Sciatic nerve (tissue), 2 donors: ENCODE results near the gene AUTS2. TPM values are rescaled to one million over a fixed set of nuclear protein-coding genes. Genes with fewer than 3 reads are reported as not detected.

ENCODE experiments used
- ATAC-seq: fragments of 200-7000 bp; cut with Tn5 transposase; one replicate; pipeline ENCODE4 v1.9.1; 2020; ENCODE audit warnings: mild to moderate bottlenecking, moderate library complexity
- DNase-seq: peaks from one replicate; pipeline ENCODE4 v3.0.0-alpha.2; 2020; ENCODE audit warnings: low spot score
- intact Hi-C: fragments of 100-400 bp; cut with DNase I; formaldehyde crosslinking; loops from one replicate; pipeline ENCODE4 v1.14.2; 2022
- total RNA-seq: library from RNA; stranded (reverse); fragmentation: NEBNext Ultra II Directional; extraction: Animal tissue kit (Norgen Biotek cat#: 25700); gene quantifications from one replicate; pipeline ENCODE4 v1.2.1, GENCODE V29; 2021
- donor health status: DM: no; HTN: no; CAD: no.
- donor health status: DM: no; HTN: no; CAD: no.

Gene AUTS2
- total RNA-seq, 1 donor from 2014 or later: 129 TPM

DNA sequence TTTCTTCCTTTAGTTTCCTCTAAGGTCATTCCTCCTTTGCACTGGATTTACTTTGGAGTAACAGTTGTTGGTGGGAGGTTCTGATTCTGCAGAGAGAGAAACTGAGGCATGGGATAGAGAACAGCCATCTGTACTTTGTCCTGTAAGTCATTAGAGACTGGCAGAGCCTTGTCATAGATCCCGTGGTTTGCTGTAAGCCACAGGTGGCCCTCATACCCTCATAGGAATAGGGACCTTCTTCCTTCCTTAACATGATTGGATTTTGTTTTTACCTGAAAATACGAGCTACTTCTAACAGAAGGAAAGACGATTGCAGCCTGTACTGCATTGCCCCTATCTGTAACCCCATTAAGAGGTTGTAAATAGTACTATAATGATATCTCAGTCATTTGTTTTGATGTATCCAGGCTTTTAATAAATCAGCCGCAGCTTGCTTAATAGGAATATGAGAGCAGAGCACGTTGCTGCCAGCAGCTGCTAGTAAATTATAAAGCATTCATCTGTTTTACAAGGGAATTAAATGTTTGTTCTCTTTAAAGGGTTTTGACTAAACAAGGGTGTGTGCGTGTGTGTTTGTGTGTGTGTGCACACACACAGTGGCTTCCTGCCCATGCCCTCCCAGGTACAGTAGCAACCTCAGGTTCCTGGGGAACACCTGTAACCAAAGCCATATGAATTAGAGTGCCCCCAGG is 249.8 kb downstream of the AUTS2 start:
- intact Hi-C loops: no loop called here
- DNase-seq (no peak), ATAC-seq (no peak)

DNA sequence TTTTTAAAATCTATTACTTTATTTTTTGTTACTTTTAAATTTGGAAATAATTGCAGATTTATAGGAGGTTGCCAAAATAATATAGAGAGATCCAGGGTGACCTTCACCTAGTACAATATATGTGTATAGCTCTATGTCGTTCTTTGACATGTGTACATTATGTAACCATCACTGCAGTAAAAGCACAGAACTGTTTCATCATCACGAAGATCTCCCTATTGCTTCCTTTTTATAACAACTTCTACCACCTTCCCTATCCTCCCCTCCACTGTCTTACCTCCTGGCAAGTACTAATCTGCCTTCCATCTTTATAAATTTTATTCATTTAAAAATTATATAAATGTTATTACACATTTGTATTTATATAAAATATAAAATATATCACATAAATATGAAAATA is 251.0 kb downstream of the AUTS2 start:
- intact Hi-C loops: no loop called here
- no peak for DNase-seq
- no peak for ATAC-seq

DNA sequence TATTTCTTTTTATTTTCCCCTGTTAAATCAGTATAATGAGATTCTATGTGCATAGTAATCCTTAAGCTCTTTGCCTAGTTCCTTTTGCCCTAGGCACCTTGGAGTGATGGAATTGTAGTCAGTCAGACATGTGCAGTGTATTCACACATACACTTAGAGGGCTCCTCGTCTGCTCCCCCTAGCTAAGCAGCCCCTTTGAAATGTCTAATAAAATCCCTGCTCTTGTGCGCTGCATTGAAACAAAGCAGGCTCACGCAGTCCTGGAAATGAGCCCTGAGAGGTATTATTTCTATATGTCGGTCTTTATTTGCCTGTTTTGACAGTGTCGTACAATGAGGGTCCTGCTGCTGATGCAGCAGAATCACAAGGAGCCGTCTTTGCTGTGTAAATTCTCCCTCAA is 258.7 kb downstream of the AUTS2 start:
- intact Hi-C loops: no loop called here
- no peak for ATAC-seq
- DNase-seq: no peak

DNA sequence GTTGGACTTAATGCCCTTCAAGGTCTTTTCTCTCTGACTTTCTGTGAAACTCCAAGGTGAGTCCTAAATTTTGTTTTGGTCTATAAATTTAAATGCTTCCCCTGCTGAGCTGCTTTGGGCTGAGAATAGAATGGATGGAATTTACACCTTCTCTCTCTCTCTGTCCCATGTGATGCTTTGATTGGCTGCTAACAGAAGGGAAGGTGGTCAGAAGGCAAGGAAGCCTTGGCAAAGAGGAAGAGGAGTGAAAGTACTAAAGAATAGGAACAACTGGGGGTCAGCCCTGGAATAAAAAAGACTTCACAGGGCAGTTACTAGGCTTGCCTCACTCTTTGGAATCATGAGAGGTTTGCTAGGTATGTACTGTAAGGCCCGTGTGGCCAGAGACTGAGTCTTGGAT is 260.2 kb downstream of the AUTS2 start:
- intact Hi-C loops: no loop called here
- DNase-seq: no peak
- ATAC-seq: no peak

DNA sequence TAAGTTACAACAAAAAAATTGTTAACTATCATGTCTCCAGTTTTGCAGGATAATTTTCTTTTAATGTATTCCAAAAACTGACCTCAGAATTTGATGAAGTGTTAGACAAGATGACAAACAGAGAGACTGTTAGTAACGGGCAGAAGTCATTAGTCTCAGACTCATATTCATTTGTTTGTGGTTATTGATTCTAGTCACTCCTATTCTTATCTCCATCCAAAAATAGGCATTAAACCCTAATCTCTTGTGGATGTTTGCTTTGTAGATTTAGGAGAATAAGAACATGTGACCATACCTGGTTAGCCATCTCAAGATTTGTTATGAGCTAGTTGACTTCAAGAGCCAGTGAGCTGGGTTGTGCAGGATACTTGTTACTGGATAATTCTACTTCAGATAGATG is 261.1 kb downstream of the AUTS2 start:
- ATAC-seq: no peak
- no peak for DNase-seq
- intact Hi-C loops: no loop called here

DNA sequence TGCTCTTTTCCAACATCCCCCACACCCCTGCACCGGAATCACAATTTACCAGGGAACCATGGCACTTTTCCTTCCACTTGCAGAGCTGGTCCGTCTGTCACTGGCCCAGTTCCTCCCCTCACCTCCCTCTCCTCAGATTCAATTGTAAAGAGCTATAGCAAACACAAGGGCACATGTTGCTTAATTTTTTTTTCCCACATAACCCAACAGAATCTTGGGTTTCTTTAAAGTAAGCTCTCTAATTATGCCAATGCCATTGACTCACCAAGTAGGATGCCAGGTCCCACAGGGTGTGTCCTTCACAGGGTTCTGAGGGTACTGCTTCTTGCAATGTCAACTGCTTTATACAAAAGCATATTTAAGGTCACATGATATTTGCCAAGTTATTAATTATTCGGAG is 262.2 kb downstream of the AUTS2 start:
- ATAC-seq (no peak), DNase-seq (no peak)
- intact Hi-C loops: no loop called here

DNA sequence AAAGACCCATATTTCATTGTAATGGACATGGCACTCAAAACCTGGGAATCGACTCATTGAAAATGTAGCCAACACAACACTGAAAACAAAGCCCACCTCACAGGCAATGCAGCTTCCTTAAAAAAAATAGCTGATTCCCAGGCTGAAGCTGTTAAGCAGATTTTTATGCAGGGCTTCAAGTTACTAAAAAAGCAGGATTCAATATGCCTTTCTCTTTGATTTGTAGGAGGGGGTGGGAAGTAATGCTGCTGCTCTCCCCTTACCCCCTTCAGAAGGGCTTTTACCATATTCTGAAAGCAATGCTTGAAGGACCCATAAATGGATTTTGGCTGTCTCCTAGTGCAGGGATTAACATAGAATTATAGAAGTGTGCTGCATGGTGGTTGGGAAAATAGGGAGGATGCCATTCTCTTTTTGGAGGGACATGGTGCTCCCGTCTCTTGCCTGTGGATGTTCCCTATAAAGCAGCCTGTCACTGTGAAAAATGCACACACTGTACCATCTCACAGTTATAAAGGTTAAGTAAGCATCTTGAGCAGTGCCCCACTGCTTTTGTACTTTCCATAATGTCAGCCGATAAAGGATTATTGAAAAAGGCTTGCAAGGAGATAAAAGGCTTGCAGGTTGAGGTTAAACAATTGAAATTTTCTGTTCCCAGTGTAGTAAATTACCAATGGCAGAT is 262.8 kb downstream of the AUTS2 start:
- intact Hi-C loops: no loop called here
- ATAC-seq (no peak), DNase-seq (no peak)

DNA sequence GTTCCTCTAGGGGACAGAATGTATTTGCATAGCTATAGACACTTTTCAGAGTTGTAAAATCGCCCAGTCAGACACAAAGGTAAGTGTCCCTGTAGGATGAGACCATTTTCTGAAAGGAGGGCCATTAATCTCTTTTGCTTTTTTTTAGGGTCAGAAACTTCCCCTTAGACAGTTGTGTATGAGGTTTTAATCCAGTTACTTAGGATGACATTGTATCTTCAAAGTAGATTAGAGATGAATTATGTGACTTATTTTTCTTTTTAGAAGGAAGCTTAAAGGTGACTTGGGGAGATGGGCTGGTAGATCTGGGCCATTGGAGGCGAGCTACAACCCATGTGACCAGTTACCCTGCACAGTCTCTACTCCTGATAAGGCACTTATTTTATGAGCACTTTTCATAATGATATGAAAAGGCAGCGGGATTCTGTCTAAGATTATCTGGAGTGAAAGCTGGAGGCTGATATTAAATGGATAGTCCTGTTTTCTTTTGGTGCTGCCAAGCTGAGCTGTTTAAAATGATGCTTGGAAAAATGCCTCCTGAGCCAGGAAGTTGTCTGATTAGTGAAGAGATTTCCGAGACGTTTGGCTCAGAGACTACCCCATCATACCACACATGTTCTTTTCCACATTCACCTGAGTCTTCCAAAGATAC is 264.3 kb downstream of the AUTS2 start:
- ATAC-seq: no peak
- intact Hi-C loops: no loop called here
- no peak for DNase-seq

DNA sequence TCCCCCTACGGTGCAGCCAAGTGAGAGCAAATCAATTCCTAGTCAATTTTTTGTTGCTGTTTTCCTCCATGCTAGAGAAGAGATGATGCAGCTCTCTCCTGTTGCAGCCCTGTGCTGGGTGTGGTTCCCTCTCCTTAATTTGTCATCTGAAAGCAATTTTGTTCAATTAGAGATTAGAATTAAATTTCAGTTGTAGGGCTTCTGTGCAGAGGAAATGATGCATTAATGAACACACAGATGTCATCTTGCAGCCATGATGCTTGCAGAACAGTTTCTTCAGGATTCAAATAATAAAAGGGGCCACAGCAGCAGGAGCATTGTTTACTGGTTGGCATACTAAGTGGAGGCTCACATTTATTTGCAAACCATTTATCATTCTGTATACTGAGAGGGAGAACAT is 266.0 kb downstream of the AUTS2 start:
- no peak for ATAC-seq
- intact Hi-C loops: no loop called here
- DNase-seq: no peak

DNA sequence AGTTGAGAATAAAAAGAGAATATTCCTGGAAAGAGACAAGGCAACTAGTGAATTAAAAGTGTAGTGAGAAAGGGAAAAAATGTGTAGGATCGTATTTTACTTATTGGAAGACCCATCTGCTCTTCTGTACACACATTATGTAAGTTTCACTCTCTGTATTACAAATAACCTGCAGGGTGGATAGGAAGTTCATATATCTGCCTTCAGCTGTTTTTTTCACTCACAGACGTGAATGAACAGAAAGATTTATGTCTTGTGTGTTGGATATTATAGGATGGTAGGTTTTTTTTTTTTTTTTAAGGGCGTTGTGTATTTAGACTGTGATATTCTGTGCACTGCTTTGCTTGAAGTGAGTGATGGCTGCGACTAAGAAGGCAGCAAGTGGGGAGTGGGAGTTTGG is 266.5 kb downstream of the AUTS2 start:
- DNase-seq (no peak), ATAC-seq (no peak)
- intact Hi-C loops: no loop called here

DNA sequence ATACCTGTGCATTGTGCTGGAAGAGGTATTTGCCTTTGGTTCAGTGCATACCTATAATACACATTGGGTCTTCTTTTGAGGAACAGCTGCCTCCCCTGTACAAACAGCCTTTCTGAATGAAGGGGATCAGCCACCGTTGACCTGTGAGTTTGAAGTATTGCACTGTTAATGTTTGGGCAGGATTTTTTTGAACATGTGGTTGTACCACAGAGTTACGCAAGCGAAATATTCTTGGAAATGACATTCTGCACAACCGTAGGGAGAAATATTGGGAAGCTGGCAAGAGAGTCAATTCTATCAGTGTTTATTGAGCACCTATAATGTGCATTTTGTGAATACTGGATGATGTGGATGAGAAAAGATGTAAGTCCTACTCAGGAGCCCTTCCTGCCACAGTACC is 270.6 kb downstream of the AUTS2 start:
- DNase-seq (no peak), ATAC-seq (no peak)
- intact Hi-C loops: no loop called here

DNA sequence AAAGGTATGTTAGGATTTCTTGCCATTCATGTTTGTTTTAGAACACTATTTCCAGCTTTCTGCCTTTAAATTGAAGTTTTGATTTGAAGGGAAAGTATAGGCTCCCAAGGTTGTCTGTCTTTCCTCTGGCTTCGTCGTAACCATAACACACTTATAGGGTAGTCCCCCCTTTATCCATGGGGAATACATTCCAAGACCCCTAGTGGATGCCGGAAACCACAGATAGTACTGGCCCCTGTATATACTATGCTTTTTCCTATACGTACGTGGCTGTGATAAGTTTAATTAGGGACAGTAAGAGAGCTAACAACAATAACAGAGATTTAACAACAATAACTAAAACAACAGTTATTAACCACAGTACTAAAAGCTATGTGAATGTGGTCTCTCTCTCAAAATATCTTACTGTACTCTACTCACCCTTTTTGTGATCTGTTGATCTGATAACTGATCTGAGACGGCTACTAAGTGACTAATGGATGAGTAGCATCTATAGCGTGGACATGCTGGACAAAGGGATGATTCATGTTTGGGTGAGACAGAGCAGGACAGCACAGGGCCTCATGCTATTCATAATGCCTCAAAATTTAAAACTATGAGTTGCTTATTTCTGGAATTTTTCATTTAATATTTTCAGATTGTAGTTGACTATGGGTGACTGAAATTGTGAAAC is 273.1 kb downstream of the AUTS2 start:
- no peak for DNase-seq
- no peak for ATAC-seq
- intact Hi-C loops: no loop called here

DNA sequence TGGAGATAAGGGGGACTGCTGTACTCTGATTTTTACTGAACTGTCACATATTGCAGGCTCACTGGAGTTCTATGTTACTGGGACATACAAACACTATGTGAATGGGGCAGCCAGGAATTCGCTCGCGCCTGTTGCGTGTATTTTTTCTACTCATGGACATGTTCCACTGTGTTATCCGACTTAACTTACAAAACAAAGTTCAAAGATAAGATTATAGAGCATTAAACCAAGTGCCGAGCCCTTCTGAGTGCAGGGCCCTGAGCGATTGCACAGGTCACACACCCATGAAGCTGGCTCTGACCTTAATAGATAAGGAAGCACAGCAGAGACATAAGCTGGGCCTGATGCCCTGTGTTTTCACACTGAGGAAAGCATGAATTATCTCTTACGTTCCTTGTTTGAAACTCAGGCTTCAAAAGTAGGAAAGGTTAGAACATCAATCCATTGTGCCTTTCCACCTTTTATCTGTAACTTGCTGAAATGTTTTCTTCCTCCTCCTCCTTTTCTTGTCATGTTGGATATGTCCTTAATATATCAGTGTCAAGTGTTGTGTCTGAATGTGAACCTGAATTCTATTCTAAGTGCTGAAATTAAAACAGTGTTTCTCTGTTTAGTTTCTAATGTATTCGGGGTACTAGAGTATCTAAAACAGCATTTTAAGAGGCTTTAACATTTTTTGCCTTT is 273.8 kb downstream of the AUTS2 start:
- no peak for ATAC-seq
- DNase-seq: no peak
- intact Hi-C loops: no loop called here

DNA sequence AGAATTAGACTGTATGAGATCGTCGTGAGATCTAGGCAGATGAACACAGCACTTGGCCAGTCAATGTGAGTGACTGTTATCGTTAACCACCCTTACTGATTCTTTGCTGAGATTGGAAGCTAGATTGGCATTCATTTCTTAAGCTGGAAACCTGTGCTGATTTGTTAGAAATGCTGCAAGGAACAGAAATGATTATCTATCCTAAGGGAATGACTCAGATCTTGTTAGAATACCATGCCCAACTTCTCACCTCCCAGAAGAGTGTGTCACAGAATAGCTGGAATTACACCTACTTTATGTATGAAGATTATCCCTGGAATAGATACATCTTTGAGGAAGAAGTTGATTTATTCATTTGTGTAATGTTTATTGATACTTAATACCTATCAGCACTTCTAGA is 275.2 kb downstream of the AUTS2 start:
- DNase-seq (no peak), ATAC-seq (no peak)
- intact Hi-C loops: no loop called here

DNA sequence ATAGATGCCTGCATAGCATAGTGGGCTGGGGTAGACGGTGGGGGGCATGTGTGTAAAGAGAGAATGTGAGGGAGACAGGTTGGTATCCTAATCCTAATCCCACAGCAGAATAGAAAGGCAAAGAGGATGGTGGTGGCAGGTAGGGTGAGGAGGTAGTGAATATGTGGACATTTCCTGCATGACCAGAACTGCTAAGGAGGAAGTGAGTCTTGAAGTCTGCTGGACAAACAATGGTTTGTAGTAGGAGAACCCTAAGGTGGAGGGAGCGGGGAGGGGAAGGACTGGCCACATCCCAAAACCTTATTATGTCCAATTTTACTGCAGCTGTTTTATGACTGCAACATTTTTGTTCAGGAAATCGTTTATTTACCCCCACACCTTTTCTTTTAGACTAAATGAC is 279.7 kb downstream of the AUTS2 start:
- intact Hi-C loops: no loop called here
- no peak for DNase-seq
- ATAC-seq: no peak

DNA sequence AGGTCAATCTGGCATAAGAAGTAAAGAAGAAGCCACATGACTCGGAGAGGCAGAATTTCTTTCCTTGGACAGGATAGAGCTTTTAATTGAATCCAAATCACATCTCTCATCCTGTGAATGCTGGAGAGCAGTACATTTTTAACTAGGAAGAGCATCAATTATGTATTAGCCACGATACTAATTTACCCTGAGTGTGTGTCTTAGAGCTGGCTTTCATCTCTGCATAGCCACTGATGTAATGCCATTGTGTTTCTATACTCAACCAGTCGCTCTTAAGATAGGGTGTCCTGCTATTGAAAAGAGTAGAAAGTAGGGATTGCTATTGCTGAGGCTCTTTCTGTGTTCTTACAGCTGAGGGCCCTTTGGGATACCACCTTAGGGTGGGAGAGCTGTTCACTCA is 280.3 kb downstream of the AUTS2 start:
- DNase-seq (no peak), ATAC-seq (no peak)
- intact Hi-C loops: no loop called here

DNA sequence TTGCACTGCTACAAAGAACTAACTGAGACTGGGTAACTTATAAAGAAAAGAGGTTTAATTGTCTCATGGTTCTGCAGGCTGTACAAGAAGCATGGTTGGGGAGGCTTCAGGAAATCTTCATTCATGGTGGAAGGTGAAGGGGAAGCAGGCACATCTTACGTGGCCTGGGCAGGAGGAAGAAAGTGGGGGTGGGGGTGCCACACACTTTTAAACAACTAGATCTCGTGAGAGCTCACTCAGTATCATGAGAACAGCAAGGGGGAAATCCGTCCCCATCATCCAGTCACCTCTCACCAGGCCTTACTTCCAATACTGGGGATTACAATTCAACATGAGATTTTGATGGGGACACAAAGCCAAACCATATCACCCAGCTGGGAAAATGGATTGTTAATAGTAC is 281.7 kb downstream of the AUTS2 start:
- ATAC-seq (no peak), DNase-seq (no peak)
- intact Hi-C loops: no loop called here

DNA sequence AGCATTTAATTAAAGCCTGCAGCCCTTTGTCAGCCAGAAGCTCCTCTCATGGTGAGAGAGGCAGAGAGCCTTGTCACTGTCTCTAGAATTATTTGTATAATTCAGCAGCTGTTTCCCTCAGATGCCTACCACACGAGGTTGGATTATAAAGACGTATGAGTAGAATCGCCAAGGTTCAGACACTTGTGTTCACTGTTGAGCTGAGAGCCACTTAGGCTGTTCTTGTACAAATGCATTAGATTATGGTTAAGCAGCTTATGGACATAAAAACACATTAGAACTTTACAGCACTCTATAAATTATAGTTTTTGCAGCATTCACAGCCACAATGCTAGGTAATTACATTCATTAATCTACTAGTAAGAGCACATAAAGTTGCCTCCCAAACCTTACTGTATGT is 282.6 kb downstream of the AUTS2 start:
- DNase-seq: no peak
- intact Hi-C loops: no loop called here
- ATAC-seq: no peak

DNA sequence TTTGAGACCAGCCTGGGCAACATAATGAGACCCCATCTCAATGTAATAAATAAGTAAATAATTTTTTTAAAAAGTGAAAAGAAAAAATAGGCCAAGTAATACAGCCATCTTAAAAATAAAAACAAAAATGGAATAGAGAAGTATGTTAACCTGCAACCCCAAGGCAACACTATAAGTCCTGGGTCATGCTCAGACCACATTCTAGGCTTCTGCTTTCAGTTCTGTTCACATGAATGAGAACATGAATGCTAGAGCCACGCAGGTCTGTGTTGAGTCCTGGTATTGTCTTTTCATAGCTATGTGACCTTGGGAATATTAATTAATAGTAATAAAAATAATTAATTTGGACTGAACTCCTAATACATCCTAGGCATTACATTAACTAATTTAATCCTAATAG is 284.0 kb downstream of the AUTS2 start:
- no peak for DNase-seq
- no peak for ATAC-seq
- intact Hi-C loops: no loop called here
